CD1c-positive myeloid dendritic cell (primary cell): ENCODE data around the gene CROT.
A peak's percentile ranks its signal among the peaks of the same experiment; 100 is the strongest.

Experiments
- DNase-seq: peaks from one replicate; pipeline ENCODE4 v3.0.0-alpha.2; 2016; ENCODE audit errors: extremely low spot score

CROT gene

DNA sequence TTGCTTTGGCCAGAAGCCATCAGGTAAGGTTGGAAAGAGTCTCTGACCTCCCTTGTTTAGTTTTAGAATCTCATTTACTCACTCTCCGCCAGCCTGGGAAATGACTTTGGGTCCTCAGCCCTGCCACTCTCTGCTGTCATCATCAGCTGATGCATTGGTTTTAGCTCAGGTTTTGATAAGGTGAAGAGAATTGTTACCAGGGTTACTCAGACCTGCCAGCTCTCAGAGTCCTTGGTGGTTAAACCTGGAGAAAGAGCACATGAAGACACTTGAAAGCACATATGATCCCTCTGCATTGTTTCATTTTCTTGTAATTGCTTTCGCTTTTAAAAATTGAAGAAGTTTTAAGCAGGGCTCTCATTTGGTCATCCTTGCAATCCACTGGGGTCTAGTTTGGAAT is 4.0 kb upstream of the CROT start:
- DNase-seq, result no peak

DNA sequence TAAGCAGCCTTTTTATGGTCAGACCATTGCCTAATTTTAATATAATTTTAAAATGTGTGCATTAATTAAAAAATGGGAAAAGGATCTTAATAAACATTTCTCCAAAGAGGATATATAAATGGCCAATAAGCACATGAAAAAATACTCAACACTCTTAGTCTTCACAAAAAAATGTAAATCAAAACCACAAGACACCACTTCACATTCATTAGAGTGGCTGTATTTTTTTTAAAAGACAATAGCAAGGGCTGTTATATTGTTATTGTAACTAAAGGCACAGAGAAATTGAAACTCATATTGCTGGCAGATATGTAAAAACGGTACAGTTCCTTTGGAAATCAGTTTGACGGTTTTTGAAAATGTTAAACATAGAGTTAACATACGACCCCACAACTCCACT is 3.2 kb upstream of the CROT start:
- DNase-seq, result no peak

DNA sequence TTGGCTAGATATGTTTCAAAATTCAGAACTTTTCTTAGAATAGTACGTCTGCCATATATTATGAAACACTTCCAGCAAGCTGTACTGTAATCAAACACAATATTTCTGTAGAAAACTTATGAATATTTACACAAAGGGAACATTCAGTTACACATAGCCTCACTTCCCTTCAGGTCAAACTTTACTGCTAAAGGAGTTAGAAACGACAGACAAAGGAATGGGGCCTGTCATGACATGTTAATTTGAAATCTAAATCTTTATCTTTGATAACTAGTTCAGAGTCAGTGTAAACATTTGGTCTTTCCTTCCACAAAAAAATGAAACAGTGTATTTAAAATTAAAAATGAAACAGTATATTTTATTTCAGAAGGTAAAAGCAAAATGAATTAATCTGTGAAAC is 1.0 kb upstream of the CROT start:
- DNase-seq, result peak; percentile 4

DNA sequence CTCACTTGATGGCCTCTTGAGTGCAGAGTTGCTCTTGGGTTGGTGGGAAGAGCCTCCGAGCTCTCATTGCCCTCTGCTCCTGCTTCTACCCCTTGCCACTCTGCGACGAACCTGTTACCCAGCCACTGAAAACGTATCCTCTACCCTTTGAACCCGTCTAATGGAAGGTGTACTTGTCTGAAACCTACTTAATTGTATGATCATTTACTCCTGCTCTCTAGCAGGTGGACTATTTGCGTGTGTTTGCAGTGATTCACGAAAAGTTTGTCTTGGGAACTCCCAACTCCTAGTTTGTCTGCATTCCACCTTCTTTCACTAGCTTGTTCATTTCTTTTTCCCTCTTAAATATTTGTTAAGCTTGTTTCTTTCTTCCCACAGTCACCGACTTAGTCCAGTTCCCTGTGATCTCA is 503 bp downstream of the CROT start:
- no peak for DNase-seq

DNA sequence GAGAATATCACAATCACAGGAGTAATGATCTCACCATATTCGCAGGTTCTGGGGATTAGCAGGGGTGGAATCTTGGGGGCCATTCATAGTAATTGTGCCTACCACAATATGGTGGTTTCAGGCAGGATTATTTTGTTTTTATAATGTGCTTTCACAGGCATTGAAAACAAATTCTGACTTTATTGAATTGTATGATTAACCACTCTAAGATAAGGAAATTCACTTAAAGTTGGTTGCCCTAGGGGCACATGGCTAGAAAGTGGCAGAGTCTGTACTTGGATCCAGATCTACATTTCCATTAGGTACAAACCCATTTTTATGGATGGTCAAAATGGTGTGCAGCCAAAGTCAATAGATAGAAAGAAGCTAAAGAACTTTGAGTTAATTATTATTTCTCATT is 1.7 kb downstream of the CROT start:
- no peak for DNase-seq

GRCh38 chr7:87347664-87348063 is 2.2 kb downstream of the CROT start:
- no peak for DNase-seq

- no peak for DNase-seq
Measured at GRCh38 chr7:87354749-87355148, 9.3 kb downstream of the CROT start.

DNA sequence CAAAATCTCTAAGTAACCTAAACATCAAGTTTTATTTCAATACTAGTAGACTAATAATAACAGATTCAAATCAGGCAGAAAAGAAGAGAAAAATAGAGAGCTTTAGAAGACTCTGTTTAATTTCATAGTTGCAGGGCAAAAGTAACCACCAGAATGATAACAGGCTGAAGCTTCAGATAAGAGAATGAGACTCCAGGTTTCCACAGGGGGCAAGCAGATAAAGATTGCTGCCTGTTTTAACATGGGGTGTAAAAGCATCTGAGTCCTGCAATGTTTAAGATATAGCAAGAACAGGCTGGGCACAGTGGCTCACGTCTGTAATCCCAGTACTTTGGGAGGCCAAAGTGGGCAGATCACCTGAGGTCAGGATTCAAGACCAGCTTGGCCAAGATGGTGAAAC is 11.0 kb downstream of the CROT start:
- DNase-seq, result no peak

DNA sequence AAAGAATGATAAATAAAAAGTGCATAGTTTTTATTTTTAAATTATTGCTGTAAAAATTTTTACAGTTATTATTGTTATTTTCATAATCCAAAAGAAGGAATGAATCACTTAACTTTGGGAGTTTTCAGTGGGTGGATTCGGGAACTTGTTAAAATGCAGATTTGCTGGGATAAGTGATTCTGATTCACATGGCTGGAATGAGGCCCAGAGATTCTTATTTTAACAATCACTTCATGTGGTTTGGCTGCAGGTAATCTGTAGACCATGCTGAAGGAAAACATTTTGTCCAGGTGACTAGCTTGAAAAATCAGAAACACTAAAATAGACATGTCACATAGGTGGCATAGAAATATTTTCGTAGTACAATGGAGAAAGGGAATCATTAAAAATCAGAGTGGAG is 13.9 kb downstream of the CROT start:
- DNase-seq, result no peak

DNA sequence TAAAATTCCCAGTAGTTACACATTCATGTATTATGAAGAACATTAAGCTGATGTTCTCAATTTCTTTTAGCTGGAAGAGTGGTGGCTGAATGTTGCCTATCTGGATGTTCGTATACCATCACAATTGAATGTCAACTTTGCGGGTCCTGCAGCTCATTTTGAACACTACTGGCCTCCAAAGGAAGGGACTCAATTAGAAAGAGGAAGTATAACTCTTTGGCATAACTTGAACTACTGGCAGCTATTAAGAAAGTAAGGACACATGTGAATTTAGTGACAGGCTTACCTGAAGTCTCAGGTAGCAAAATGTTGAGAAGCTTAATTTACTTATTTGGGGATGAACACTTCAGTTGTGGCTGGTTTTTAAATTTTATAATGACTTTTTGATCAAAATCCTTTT is 15.9 kb downstream of the CROT start:
- no peak for DNase-seq

DNA sequence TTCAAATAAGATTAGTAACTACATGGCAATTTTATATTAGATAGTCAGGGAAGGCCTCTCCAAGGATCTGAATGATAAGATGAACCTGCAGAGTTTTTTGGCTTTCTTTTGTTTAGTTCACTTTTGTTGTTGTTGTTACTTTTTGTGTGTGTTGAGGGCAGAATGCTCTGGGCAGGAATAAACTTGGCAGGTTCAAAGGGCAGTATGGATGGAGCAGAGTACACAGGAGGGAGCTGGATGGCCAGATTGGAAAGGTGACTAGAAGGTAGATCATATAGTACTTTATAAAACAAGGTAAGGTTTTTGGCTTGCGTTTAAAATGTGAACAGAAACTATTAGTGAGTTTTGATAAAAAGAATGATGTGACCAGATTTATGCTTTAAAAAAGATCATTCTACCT is 17.9 kb downstream of the CROT start:
- DNase-seq, result no peak

GRCh38 chr7:87364246-87364645 is 18.8 kb downstream of the CROT start:
- no peak for DNase-seq

DNA sequence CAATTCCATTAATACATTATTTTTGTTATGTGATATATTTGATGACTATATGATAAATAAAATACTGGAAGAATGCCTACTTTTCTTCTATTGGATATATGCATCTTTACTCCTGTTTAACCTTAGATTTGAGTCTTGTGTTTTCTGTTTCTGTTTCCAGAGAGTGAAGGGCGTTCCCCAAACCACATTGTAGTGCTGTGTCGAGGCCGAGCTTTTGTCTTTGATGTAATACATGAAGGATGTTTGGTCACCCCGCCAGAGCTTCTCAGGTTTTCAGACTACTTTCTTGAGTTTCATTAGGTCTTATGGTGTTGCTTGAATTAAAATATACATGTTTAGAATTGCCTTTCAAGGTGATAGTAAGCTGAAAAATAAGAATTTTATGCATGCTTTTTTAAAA is 23.8 kb downstream of the CROT start:
- no peak for DNase-seq

DNA sequence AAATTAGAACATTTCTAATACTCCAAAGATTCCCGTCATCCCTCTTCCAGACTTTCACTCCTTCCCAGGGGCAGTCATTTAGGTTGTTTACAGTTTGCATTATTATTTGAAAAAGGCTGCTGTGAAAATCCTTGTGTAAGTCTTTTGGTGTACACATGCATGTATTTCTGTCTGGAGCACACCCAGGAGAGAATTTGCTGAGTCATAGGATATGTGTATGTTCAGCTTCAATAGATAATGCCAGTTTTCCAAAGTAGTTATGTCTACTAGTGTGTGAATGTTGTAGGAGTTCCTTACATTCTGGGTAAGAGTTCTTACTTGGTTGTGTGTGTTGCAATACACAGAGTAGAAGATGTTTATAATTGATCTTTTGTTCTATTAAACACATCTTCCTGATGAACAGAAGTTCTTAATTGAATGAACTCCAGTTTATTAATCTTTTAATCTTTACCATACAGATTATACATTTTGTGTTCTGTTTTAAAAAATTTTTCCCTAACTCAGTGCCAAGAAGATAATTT is 25.3 kb downstream of the CROT start:
- DNase-seq, result no peak

DNA sequence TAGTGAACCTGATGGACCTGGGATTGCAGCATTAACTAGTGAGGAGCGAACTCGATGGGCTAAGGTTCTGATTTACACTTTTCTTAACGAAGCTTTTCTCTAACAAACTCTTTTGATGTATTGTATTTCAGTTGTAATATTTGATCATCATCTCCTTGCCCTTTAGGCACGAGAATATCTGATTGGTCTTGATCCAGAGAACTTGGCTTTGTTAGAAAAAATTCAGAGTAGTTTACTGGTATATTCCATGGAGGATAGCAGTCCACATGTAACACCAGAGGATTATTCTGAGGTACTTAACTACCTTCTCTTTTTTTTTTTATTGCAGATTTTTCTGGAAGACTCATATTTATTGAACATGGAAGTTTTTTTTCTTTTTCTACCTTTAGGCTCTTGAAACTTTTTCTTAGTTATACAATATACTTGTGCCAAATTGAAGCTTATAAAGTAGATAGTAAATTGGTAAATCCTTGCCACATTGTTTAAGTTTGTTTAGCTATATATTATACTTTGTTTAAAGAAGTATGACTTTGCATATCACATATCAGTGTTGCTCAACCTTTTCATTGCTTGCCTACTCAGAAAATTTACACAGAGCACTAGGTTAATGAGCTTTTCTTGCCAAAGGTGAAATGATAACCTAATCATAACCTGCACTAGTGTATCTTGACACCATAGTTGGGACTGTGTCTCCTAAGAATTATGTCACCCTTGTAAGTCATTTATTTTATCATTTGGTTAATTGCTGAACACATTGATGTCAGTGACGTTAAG is 30.4 kb downstream of the CROT start:
- no peak for DNase-seq

DNA sequence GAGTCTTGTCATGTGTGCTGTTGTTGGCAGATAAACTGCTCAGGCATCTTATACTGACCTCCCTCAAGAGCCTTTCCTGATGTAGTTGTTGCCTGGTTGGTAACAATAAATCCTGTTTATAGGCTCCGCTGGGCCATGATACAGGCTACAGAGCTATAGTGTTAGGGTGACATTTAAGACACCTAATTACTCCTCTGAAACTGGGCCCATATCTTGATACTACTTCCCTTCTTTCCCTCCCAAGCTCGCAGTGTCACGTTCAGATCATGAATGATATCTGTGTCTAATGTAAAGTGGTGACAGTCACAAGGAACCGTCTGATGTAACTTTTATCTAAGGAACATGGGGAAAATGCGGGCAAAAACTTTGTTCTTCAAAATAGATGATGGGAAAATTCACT is 35.4 kb downstream of the CROT start:
- no peak for DNase-seq

GRCh38 chr7:87391020-87391701 is 45.7 kb downstream of the CROT start:
- no peak for DNase-seq

GRCh38 chr7:87395442-87396020 is 50.1 kb downstream of the CROT start:
- DNase-seq, result no peak

- DNase-seq, result no peak
Measured at GRCh38 chr7:87398446-87398845, 53.0 kb downstream of the CROT start.

DNA sequence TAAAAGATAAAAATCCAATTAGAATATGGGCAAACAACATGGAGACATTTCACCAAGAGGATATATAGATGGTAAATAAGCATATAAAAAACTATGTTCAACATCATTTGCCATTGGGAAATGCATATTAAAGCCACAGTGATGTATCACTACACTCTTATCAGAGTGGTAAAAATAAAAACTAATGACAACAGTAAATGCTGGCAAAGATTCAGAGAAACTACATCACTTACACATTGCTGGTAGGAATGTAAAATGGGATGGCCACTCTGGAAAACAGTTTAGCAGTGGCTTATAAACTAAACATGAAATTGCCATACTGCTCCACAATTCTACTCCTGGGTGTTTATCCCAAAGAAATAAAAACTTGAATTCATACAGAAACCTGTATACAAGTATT is 59.2 kb downstream of the CROT start:
- DNase-seq, result no peak

- DNase-seq, result no peak
Measured at GRCh38 chr7:87411186-87411585, 65.7 kb downstream of the CROT start.

DNA sequence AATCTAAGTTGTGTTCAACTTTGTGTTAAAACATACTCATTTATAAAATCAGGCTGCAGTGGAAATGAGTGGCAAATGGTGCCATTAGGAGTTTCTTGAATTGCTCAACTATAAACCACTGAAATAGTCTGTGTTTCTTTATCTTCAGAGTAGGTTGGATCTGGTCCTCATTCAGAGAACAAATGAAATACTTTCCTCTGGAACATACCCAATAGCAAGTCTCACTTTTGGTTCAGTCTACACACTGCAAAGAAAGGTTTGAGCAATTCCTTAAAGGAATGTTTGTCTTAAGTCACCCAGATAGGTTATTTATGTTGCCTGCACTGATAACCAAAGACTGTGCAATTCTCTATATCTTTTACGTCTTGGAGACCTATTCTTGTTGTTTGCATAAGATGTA is 67.6 kb downstream of the CROT start:
- no peak for DNase-seq
